IMR-90 (cell line): ENCODE measurements around the gene STEAP1. TPM values are rescaled to one million over a fixed set of nuclear protein-coding genes. Genes with fewer than 3 reads are reported as not detected.
A peak's percentile ranks its signal among the peaks of the same experiment; 100 is the strongest.

Experiments used
- ATAC-seq: fragments of 200-7000 bp; cut with Tn5 transposase; 2 replicates; pipeline ENCODE4 v1.9.1; 2020; ENCODE audit warnings: low read depth, mild to moderate bottlenecking, moderate library complexity
- BruUV-seq: library from RNA; stranded (reverse); fragments of 400-500 nt; replicated peaks from 2 replicates; lab custom pipeline; 2021; lab: Mats Ljungman, UMichigan
- CTCF ChIA-PET: fragments of 300-600 bp; formaldehyde crosslinking; extraction: SDS; loops from one replicate; lab custom pipeline; 2021; ENCODE audit warnings: antibody characterized with exemption; lab: Yijun Ruan, JAX
- POLR2A ChIA-PET: fragments of 300-600 bp; sonication (Branson Sonifier 250); formaldehyde crosslinking; loops from one replicate; lab custom pipeline; 2022; ENCODE audit warnings: antibody characterized with exemption; ENCODE audit not compliant: unreplicated experiment; lab: Charles Lee
- DNase-seq: peaks from one replicate; pipeline ENCODE4 v3.0.0; 2013
- H2AFZ ChIP-seq: replicated peaks from 2 replicates; pipeline ENCODE3; 2013; ENCODE audit warnings: low read length, mild to moderate bottlenecking; ENCODE audit not compliant: poor library complexity
- H2AK5ac ChIP-seq: 2 replicates; pipeline ENCODE4 v1.6.1; 2013; ENCODE audit warnings: low read depth, low read length, inconsistent platforms
- H2AK9ac ChIP-seq: replicated peaks from 2 replicates; pipeline ENCODE3; 2013; ENCODE audit warnings: mild to moderate bottlenecking, low read depth, low read length, moderate library complexity; ENCODE audit not compliant: poor library complexity
- H2BK120ac ChIP-seq: 2 replicates; pipeline ENCODE4 v1.6.1; 2013; ENCODE audit warnings: low read depth, low read length, inconsistent platforms
- H2BK15ac ChIP-seq: 3 replicates; pipeline ENCODE4 v1.6.1; 2013; ENCODE audit warnings: low read depth, low read length, inconsistent platforms
- H2BK20ac ChIP-seq: 2 replicates; pipeline ENCODE4 v1.6.1; 2013; ENCODE audit warnings: low read depth, mild to moderate bottlenecking, inconsistent platforms, low read length, moderate library complexity
- H2BK5ac ChIP-seq: 2 replicates; pipeline ENCODE4 v1.6.1; 2013; ENCODE audit warnings: mild to moderate bottlenecking, low read depth, low read length, inconsistent platforms; ENCODE audit not compliant: poor library complexity, severe bottlenecking
- H3K14ac ChIP-seq: replicated peaks from 2 replicates; pipeline ENCODE4 v1.6.1; 2013; ENCODE audit warnings: low read depth, low read length, inconsistent platforms
- H3K18ac ChIP-seq: 2 replicates; pipeline ENCODE4 v1.6.1; 2013; ENCODE audit warnings: low read depth, low read length, control low read depth
- H3K23ac ChIP-seq: 2 replicates; pipeline ENCODE4 v1.6.1; 2013; ENCODE audit warnings: low read depth, low read length, inconsistent platforms
- H3K27ac ChIP-seq: 2 replicates; pipeline ENCODE4 v1.5.1; 2013; ENCODE audit warnings: mild to moderate bottlenecking, control low read depth, low read length; ENCODE audit not compliant: insufficient read depth
- H3K27me3 ChIP-seq: 2 replicates; pipeline ENCODE4 v1.6.1; 2013; ENCODE audit warnings: low read length; ENCODE audit not compliant: control insufficient read depth, insufficient read depth
- H3K36me3 ChIP-seq: 2 replicates; pipeline ENCODE4 v1.6.1; 2013; ENCODE audit warnings: low read length, mixed read lengths; ENCODE audit not compliant: control insufficient read depth, insufficient read depth
- H3K4ac ChIP-seq: 2 replicates; pipeline ENCODE4 v1.6.1; 2013; ENCODE audit warnings: low read depth, low read length, inconsistent platforms
- H3K4me1 ChIP-seq: 2 replicates; pipeline ENCODE4 v1.6.1; 2013; ENCODE audit warnings: low read length, mixed read lengths; ENCODE audit not compliant: control insufficient read depth, insufficient read depth
- H3K4me2 ChIP-seq: 2 replicates; pipeline ENCODE4 v1.6.1; 2013; ENCODE audit warnings: low read depth, mild to moderate bottlenecking, control low read depth, low read length, moderate library complexity
- H3K4me3 ChIP-seq: 2 replicates; pipeline ENCODE4 v1.5.1; 2013; ENCODE audit warnings: low read depth, mild to moderate bottlenecking, control low read depth, low read length, moderate library complexity; ENCODE audit not compliant: insufficient read depth
- H3K56ac ChIP-seq: 2 replicates; pipeline ENCODE4 v1.6.1; 2013; ENCODE audit warnings: low read length, inconsistent platforms; ENCODE audit not compliant: insufficient read depth; ENCODE audit errors: extremely low read depth
- H3K79me1 ChIP-seq, 2 experiments: 2 replicates each; pipeline ENCODE4 v1.6.1; 2013; ENCODE audit warnings: low read length in 2 of 2, inconsistent platforms in 1 of 2, low read depth in 1 of 2
- H3K9ac ChIP-seq: 2 replicates; pipeline ENCODE4 v1.6.1; 2013; ENCODE audit warnings: low read depth, low read length, control low read depth
- H3K9me1 ChIP-seq: 2 replicates; pipeline ENCODE4 v1.6.1; 2013; ENCODE audit warnings: low read length, inconsistent platforms; ENCODE audit not compliant: insufficient read depth
- H3K9me3 ChIP-seq: 2 replicates; pipeline ENCODE4 v1.6.1; 2013; ENCODE audit warnings: low read length; ENCODE audit not compliant: control insufficient read depth, insufficient read depth
- H4K20me1 ChIP-seq: 2 replicates; pipeline ENCODE4 v1.6.1; 2013; ENCODE audit warnings: low read length, inconsistent platforms; ENCODE audit not compliant: insufficient read depth
- H4K5ac ChIP-seq: 2 replicates; pipeline ENCODE4 v1.6.1; 2013; ENCODE audit warnings: mild to moderate bottlenecking, low read depth, low read length, control low read depth
- H4K8ac ChIP-seq, 2 experiments: 2 replicates each; pipeline ENCODE4 v1.6.1; 2013; ENCODE audit warnings: low read depth in 2 of 2, low read length in 2 of 2, control low read depth in 1 of 2, inconsistent platforms in 1 of 2
- H4K91ac ChIP-seq: 2 replicates; pipeline ENCODE4 v1.6.1; 2013; ENCODE audit warnings: low read depth, low read length, inconsistent platforms; ENCODE audit not compliant: insufficient read depth
- BHLHE40 ChIP-seq: fragments of 150-350 bp; IDR thresholded peaks from 2 replicates; pipeline ENCODE4 v1.6.1; 2016; ENCODE audit warnings: mild to moderate bottlenecking, low read depth, low read length
- CEBPB ChIP-seq: IDR thresholded peaks from 2 replicates; pipeline ENCODE4 v1.6.1; 2012; ENCODE audit warnings: low read depth, low read length, improper control_type of control experiment
- CHD1 ChIP-seq: IDR thresholded peaks from 2 replicates; pipeline ENCODE4 v1.6.1; 2012; ENCODE audit warnings: low read depth, low read length, improper control_type of control experiment
- CTCF ChIP-seq: conservative IDR thresholded peaks from 2 replicates; pipeline ENCODE4 v1.5.1; 2012; ENCODE audit warnings: mild to moderate bottlenecking, low read depth, low read length, improper control_type of control experiment
- FOS ChIP-seq: fragments of 150-350 bp; IDR thresholded peaks from 2 replicates; pipeline ENCODE4 v1.6.1; 2016; ENCODE audit warnings: low read depth, low read length
- MAFK ChIP-seq: IDR thresholded peaks from 2 replicates; pipeline ENCODE4 v1.6.1; 2012; ENCODE audit warnings: low read depth, low read length, improper control_type of control experiment
- MAZ ChIP-seq: IDR thresholded peaks from 2 replicates; pipeline ENCODE4 v1.6.1; 2012; ENCODE audit warnings: low read depth, mild to moderate bottlenecking, low read length, improper control_type of control experiment, moderate library complexity, borderline replicate concordance
- MXI1 ChIP-seq: IDR thresholded peaks from 2 replicates; pipeline ENCODE4 v1.6.1; 2012; ENCODE audit warnings: low read depth, mild to moderate bottlenecking, low read length, moderate library complexity, borderline replicate concordance
- NFE2L2 ChIP-seq: fragments of 150-350 bp; IDR thresholded peaks from 2 replicates; pipeline ENCODE4 v1.6.1; 2016; ENCODE audit warnings: low read depth, mild to moderate bottlenecking, low read length
- POLR2A ChIP-seq: IDR thresholded peaks from 2 replicates; pipeline ENCODE4 v1.6.1; 2012; ENCODE audit warnings: mild to moderate bottlenecking, low read depth, low read length
- RAD21 ChIP-seq: IDR thresholded peaks from 2 replicates; pipeline ENCODE4 v1.6.1; 2012; ENCODE audit warnings: low read length, improper control_type of control experiment
- RCOR1 ChIP-seq: IDR thresholded peaks from 2 replicates; pipeline ENCODE4 v1.6.1; 2012; ENCODE audit warnings: mild to moderate bottlenecking, low read length, improper control_type of control experiment; ENCODE audit not compliant: insufficient replicate concordance
- RFX5 ChIP-seq: IDR thresholded peaks from 2 replicates; pipeline ENCODE4 v1.8.0; 2012; ENCODE audit warnings: low read depth, mild to moderate bottlenecking, low read length, moderate library complexity
- SMC3 ChIP-seq: fragments of 150-350 bp; IDR thresholded peaks from 2 replicates; pipeline ENCODE4 v1.6.1; 2016; ENCODE audit warnings: low read depth, mild to moderate bottlenecking, antibody characterized with exemption, low read length, moderate library complexity
- WGBS, 2 experiments: methylation state at CpG; one replicate each; pipeline versions ENCODE4 v1.1.5 to v1.1.7; 2013; ENCODE audit warnings: missing lambda C conversion rate in 2 of 2; ENCODE audit not compliant: insufficient read length in 1 of 2; ENCODE audit errors: extremely low coverage in 2 of 2; 5-methylcytosine and 5-hydroxymethylcytosine counted together
- dilution Hi-C: fragments of 300-500 bp; cut with HindIII; formaldehyde crosslinking; loops from one replicate; pipeline ENCODE4 v1.14.3; 2018; ENCODE audit warnings: low sequenced_read_pairs; ENCODE audit not compliant: unreplicated experiment
- in situ Hi-C: fragments of 300-500 bp; cut with MboI; formaldehyde crosslinking; loops from 3 replicates; pipeline ENCODE4 v1.14.3; 2019; ENCODE audit warnings: low sequenced_read_pairs, inconsistent platforms, mixed read lengths
- intact Hi-C: fragments of 100-400 bp; cut with micrococcal nuclease; formaldehyde crosslinking; loops from 2 replicates; pipeline ENCODE4 v1.10.0; 2022
- polyA plus RNA-seq, 3 experiments: library from polyadenylated mRNA; depleted of rRNA; stranded (reverse); fragments of >200 nt; gene quantifications; 2 replicates each; pipeline ENCODE4 v1.2.3, GENCODE V29; 2012; ENCODE audit warnings: low replicate concordance in 1 of 3
- total RNA-seq: library from RNA; depleted of rRNA; stranded (reverse); fragments of >200 nt; gene quantifications from 2 replicates; pipeline ENCODE4 v1.2.3, GENCODE V29; 2012
- TF ChIP-seq, protein P1 (sequence below): fragments of 150-350 bp; IDR thresholded peaks from 2 replicates; pipeline ENCODE4 v1.6.1; 2017; ENCODE audit warnings: mild to moderate bottlenecking, antibody characterized with exemption, low read length, low read depth
- TF ChIP-seq, protein P2 (sequence below): fragments of 150-350 bp; IDR thresholded peaks from 2 replicates; pipeline ENCODE4 v1.6.1; 2016; ENCODE audit warnings: low read depth, mild to moderate bottlenecking, low read length, moderate library complexity, borderline replicate concordance

STEAP1 gene
- total and polyA plus RNA-seq, 2 of the 4 experiments (the other 2 are of a cell fraction) = 3.9 to 5.2 TPM

GRCh38 chr7:90178679-90179278, 24.5 kb downstream of the STEAP1 start:
- intact Hi-C loops = no loop called here
- Histone ChIP-seq H3K4me3 (no peak overlapping the region), H2AK9ac (no peak overlapping the region), H3K4me1 (peaks cover 5% of the 10 kb centered on the region), H4K91ac (no peak overlapping the region), H2BK20ac (no peak overlapping the region), H3K9me3 (no peaks in the 10 kb centered on the region), H4K20me1 (no peaks in the 10 kb centered on the region), H3K4me2 (peak overlapping the region; percentile 35; the same call in 1 of the 2 replicates), H3K23ac (no peak overlapping the region), H3K79me1 (no peaks in the 10 kb centered on the region), H3K27ac (no peak overlapping the region; the same call in 1 of the 2 replicates), H2AFZ (peak overlapping the region; percentile 40), H3K9me1 (no peaks in the 10 kb centered on the region), H3K36me3 (no peaks in the 10 kb centered on the region), H3K14ac (no peak overlapping the region), H2BK120ac (no peak overlapping the region), H3K4ac (no peak overlapping the region), H3K18ac (no peak overlapping the region; the same call in 1 of the 2 replicates), H4K5ac (no peak overlapping the region), H2AK5ac (no peak overlapping the region), H2BK5ac (peak overlapping the region; percentile 18), H3K56ac (no peak overlapping the region), H2BK15ac (no peak overlapping the region), H3K27me3 (no peaks in the 10 kb centered on the region), H4K8ac (no peak overlapping the region), H3K9ac (no peak overlapping the region)
- BruUV-seq = no TSS peak
- ChIA-PET CTCF (no interaction called here), POLR2A (no interaction called here)
- peak; percentile 66 for ATAC-seq
- no peak for TF ChIP-seq MXI1
- TF ChIP-seq POLR2A = no peak
- TF ChIP-seq CEBPB = no peak
- TF ChIP-seq MAZ = no peak
- TF ChIP-seq, protein P1, sequence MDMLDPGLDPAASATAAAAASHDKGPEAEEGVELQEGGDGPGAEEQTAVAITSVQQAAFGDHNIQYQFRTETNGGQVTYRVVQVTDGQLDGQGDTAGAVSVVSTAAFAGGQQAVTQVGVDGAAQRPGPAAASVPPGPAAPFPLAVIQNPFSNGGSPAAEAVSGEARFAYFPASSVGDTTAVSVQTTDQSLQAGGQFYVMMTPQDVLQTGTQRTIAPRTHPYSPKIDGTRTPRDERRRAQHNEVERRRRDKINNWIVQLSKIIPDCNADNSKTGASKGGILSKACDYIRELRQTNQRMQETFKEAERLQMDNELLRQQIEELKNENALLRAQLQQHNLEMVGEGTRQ = no peak
- TF ChIP-seq, protein P2, sequence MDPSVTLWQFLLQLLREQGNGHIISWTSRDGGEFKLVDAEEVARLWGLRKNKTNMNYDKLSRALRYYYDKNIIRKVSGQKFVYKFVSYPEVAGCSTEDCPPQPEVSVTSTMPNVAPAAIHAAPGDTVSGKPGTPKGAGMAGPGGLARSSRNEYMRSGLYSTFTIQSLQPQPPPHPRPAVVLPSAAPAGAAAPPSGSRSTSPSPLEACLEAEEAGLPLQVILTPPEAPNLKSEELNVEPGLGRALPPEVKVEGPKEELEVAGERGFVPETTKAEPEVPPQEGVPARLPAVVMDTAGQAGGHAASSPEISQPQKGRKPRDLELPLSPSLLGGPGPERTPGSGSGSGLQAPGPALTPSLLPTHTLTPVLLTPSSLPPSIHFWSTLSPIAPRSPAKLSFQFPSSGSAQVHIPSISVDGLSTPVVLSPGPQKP = no peak
- no peak for TF ChIP-seq MAFK
- no peak for TF ChIP-seq SMC3
- TF ChIP-seq RAD21 = no peak
- no peak for TF ChIP-seq RFX5
- no peak for TF ChIP-seq CHD1
- TF ChIP-seq RCOR1 = no peak
- no peak for TF ChIP-seq FOS
- no peak for TF ChIP-seq BHLHE40
- TF ChIP-seq CTCF = no peak
- TF ChIP-seq NFE2L2 = no peak
- in situ Hi-C loops = no loop called here
- DNase-seq = peak; percentile 67
- no CpG with 5 or more reads among the region's 6 CpGs for WGBS, 2 experiments
- dilution Hi-C loops = no loop called here
